Endothelial cell of umbilical vein (primary cell): ENCODE results near the gene GTF2E1. TPM values are rescaled to one million over a fixed set of nuclear protein-coding genes. Genes with fewer than 3 reads are reported as not detected.

Experiments used
- BruUV-seq: library from RNA; stranded (reverse); fragments of 400-500 nt; replicated peaks from 2 replicates; lab custom pipeline; 2021; lab: Mats Ljungman, UMichigan
- CTCF ChIA-PET: fragments of 300-600, 350-600 bp; sonication (Branson Sonifier 250); formaldehyde crosslinking; loops from one replicate; lab custom pipeline; 2021; ENCODE audit warnings: antibody characterized with exemption, inconsistent platforms; lab: Charles Lee
- POLR2A ChIA-PET: fragments of 300-600, 350-600 bp; sonication (Branson Sonifier 250); formaldehyde crosslinking; loops from one replicate; lab custom pipeline; 2021; ENCODE audit warnings: antibody characterized with exemption, inconsistent platforms; lab: Charles Lee
- DNase-seq: peaks from one replicate; pipeline ENCODE4 v3.0.0-alpha.2; 2011; ENCODE audit warnings: low read depth, low spot score
- FAIRE-seq: peaks from 2 replicates; lab custom pipeline; 2011; peaks lifted over from hg19 to GRCh38; lab: Jason Lieb, UNC
- H2AFZ ChIP-seq: 2 replicates; pipeline ENCODE4 v1.6.0; 2012; ENCODE audit warnings: low read depth, low read length, control low read depth, inconsistent platforms
- H3K27ac ChIP-seq: 2 replicates; pipeline ENCODE4 v1.5.1; 2011; ENCODE audit warnings: low read depth, mild to moderate bottlenecking, control low read depth, low read length, moderate library complexity; ENCODE audit not compliant: insufficient read depth
- H3K27me3 ChIP-seq, 2 experiments: 2 replicates each; pipeline versions ENCODE4 v1.6.0 to v1.6.1; 2011; ENCODE audit warnings: low read length in 2 of 2, mixed read lengths in 1 of 2; ENCODE audit not compliant: control insufficient read depth in 2 of 2, insufficient read depth in 2 of 2
- H3K36me3 ChIP-seq, 2 experiments: 2 replicates in 1 of 2; 3 replicates in 1 of 2; pipeline ENCODE4 v1.5.1; 2011; ENCODE audit warnings: low read length in 2 of 2, mild to moderate bottlenecking in 1 of 2, moderate library complexity in 1 of 2; ENCODE audit not compliant: control insufficient read depth in 2 of 2, insufficient read depth in 2 of 2; ENCODE audit errors: extremely low read depth in 1 of 2
- H3K4me1 ChIP-seq: 3 replicates; pipeline ENCODE4 v1.5.1; 2011; ENCODE audit warnings: mild to moderate bottlenecking, low read length; ENCODE audit not compliant: control insufficient read depth, insufficient read depth; ENCODE audit errors: extremely low read depth
- H3K4me2 ChIP-seq: 2 replicates; pipeline ENCODE4 v1.6.1; 2011; ENCODE audit warnings: low read length, control low read depth, mixed read lengths; ENCODE audit not compliant: insufficient read depth
- H3K4me3 ChIP-seq, 3 experiments: fragments of 200-600 bp in 1 of 3; sonication (generic), shearing (Covaris generic) in 1 of 3; replicated peaks in 1 of 3; 2 replicates each; pipeline ENCODE4 v1.5.1; 2011 to 2016; ENCODE audit warnings: control low read depth in 3 of 3, low read length in 3 of 3, mild to moderate bottlenecking in 2 of 3, inconsistent platforms in 1 of 3, low read depth in 1 of 3, moderate library complexity in 1 of 3; ENCODE audit not compliant: insufficient read depth in 1 of 3
- H3K79me2 ChIP-seq: 2 replicates; pipeline ENCODE4 v1.6.0; 2012; ENCODE audit warnings: low read length, inconsistent platforms; ENCODE audit not compliant: control insufficient read depth, insufficient read depth
- H3K9ac ChIP-seq: replicated peaks from 2 replicates; pipeline ENCODE3; 2011; ENCODE audit warnings: low read length, control low read depth; ENCODE audit not compliant: insufficient read depth; ENCODE audit errors: extremely low read depth
- H3K9me1 ChIP-seq: replicated peaks from 3 replicates; pipeline ENCODE4 v1.6.0; 2011; ENCODE audit warnings: mild to moderate bottlenecking, low read length; ENCODE audit not compliant: control insufficient read depth, insufficient read depth; ENCODE audit errors: extremely low read depth
- H3K9me3 ChIP-seq: replicated peaks from 2 replicates; pipeline ENCODE4 v1.5.1; 2012; ENCODE audit warnings: low read length, inconsistent platforms; ENCODE audit not compliant: control insufficient read depth, insufficient read depth
- H4K20me1 ChIP-seq: replicated peaks from 2 replicates; pipeline ENCODE3; 2011; ENCODE audit warnings: mild to moderate bottlenecking, low read length; ENCODE audit not compliant: control insufficient read depth, insufficient read depth; ENCODE audit errors: extremely low read depth
- EZH2 ChIP-seq: IDR thresholded peaks from 2 replicates; pipeline ENCODE4 v1.6.1; 2012; ENCODE audit warnings: borderline replicate concordance, low read depth, mild to moderate bottlenecking, moderate library complexity, low read length, inconsistent platforms; ENCODE audit not compliant: severe bottlenecking
- FOS ChIP-seq: IDR thresholded peaks from 2 replicates; pipeline ENCODE4 v1.6.1; 2011; ENCODE audit warnings: mild to moderate bottlenecking, low read length, moderate library complexity, borderline replicate concordance; ENCODE audit not compliant: insufficient read depth
- GATA2 ChIP-seq: IDR thresholded peaks from 2 replicates; pipeline ENCODE4 v1.7.0; 2011; ENCODE audit warnings: low read depth, mild to moderate bottlenecking, moderate library complexity, mixed read lengths, low read length; ENCODE audit not compliant: insufficient read length, insufficient read depth
- JUN ChIP-seq: IDR thresholded peaks from 2 replicates; pipeline ENCODE4 v1.6.1; 2011; ENCODE audit warnings: borderline replicate concordance, low read depth; ENCODE audit not compliant: insufficient read length, insufficient read depth
- MAX ChIP-seq: IDR thresholded peaks from 2 replicates; pipeline ENCODE4 v1.6.1; 2011; ENCODE audit not compliant: insufficient read depth, insufficient read length
- MYC ChIP-seq: IDR thresholded peaks from one replicate; pipeline ENCODE4 v1.6.1; 2011; ENCODE audit warnings: mild to moderate bottlenecking, low read depth, low read length
- POLR2A ChIP-seq: IDR thresholded peaks from 2 replicates; pipeline ENCODE4 v1.6.1; 2012; ENCODE audit warnings: low read depth, mild to moderate bottlenecking, control low read depth, low read length
- POLR2AphosphoS5 ChIP-seq: IDR thresholded peaks from 2 replicates; pipeline ENCODE4 v1.6.1; 2012; ENCODE audit warnings: low read depth, mild to moderate bottlenecking, control low read depth, low read length, moderate library complexity; ENCODE audit not compliant: insufficient read depth
- dilution Hi-C: fragments of 300-500 bp; cut with MboI; formaldehyde crosslinking; loops from one replicate; pipeline ENCODE4 v1.15.0; 2019; ENCODE audit warnings: low sequenced_read_pairs; ENCODE audit not compliant: extremely low pct_ligation_motif_present
- intact Hi-C: fragments of 100-400 bp; cut with micrococcal nuclease; formaldehyde crosslinking; loops from one replicate; pipeline ENCODE4 v1.10.0; 2022
- polyA plus RNA-seq, 4 experiments: library from polyadenylated mRNA; depleted of rRNA in 3 of 4; stranded (reverse) in 3 of 4; unstranded in 1 of 4; fragments of >200 nt; gene quantifications; 2 replicates each; pipeline versions ENCODE4 v1.2.1 to v1.2.3, GENCODE V29; 2011 to 2012; ENCODE audit warnings: missing spikeins in 1 of 4
- total RNA-seq: library from RNA; stranded (reverse); gene quantifications from 2 replicates; pipeline ENCODE4 v1.2.3, GENCODE V29; 2021
- TF ChIP-seq, protein P1 (sequence below), 2 donors: IDR thresholded peaks; 1 replicate in 1 of 2; 2 replicates in 1 of 2; pipeline ENCODE4 v1.5.1; 2011; ENCODE audit warnings: low read length in 2 of 2, mild to moderate bottlenecking in 2 of 2, moderate library complexity in 2 of 2, control low read depth in 1 of 2, inconsistent platforms in 1 of 2, low read depth in 1 of 2; ENCODE audit not compliant: insufficient read depth in 1 of 2; ENCODE audit errors: extremely low read depth in 1 of 2

The GTF2E1 gene
- total and polyA plus RNA-seq, 2 donors (not counting 3 experiments of a cell fraction or from before 2014, with no cell fraction given), result 10.6 to 27.7 TPM

- Histone ChIP-seq H3K27ac (no peak overlapping the region), H3K79me2 (no peaks in the 10 kb centered on the region), H3K36me3 (no peaks in the 10 kb centered on the region), H3K9me1 (no peaks in the 10 kb centered on the region), H3K9me3 (no peaks in the 10 kb centered on the region), H3K4me2 (no peak overlapping the region), H4K20me1 (no peaks in the 10 kb centered on the region), H3K4me1 (no peaks in the 10 kb centered on the region), H3K4me3 (no peak overlapping the region), H3K27me3 (peaks cover 0 to 3% of the 10 kb centered on the region in 2 experiments), H2AFZ (no peak overlapping the region), H3K9ac (no peak overlapping the region)
- ChIA-PET CTCF (interaction anchor here (1.2 kb wide), 1 partner anchor 240 kb away, joined by 3 read pairs; no protein-coding TSS in a partner anchor), POLR2A (no interaction called here)
- intact Hi-C loops (no loop called here), dilution Hi-C loops (no loop called here)
- FAIRE-seq, result no peak
- TF ChIP-seq POLR2AphosphoS5, result no peak
- no peak for TF ChIP-seq POLR2A
- TF ChIP-seq GATA2, result no peak
- BruUV-seq, result no TSS peak
- no peak for DNase-seq
Observed at GRCh38 chr3:120800625-120801024, 58.1 kb downstream of the GTF2E1 start.

DNA sequence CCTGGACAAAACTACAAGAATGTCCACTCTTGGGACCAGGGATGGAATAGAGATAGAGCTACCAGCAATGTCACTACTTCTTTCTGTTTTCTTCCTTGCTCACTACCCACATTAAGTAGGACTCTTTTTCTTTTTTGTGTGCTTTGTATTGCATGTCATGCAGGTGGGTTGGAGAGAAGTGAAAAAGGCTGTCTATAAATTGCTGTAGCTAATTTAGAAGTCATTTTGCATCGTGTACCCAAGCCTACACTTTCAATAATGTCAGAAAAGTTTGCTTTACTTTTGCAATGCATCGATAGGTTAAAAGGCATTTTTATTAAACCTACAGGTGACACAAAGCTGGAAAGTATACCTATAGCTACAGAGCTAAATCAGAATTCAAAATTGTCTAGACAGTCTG is 58.9 kb downstream of the GTF2E1 start:
- Histone ChIP-seq H4K20me1 (no peaks in the 10 kb centered on the region), H3K79me2 (no peaks in the 10 kb centered on the region), H2AFZ (no peak overlapping the region), H3K36me3 (no peaks in the 10 kb centered on the region), H3K4me1 (no peaks in the 10 kb centered on the region), H3K9ac (no peak overlapping the region), H3K27me3 (peaks cover 0 to 3% of the 10 kb centered on the region in 2 experiments), H3K27ac (no peak overlapping the region), H3K4me2 (no peak overlapping the region), H3K4me3 (no peak overlapping the region), H3K9me3 (no peaks in the 10 kb centered on the region), H3K9me1 (no peaks in the 10 kb centered on the region)
- DNase-seq (no peak), FAIRE-seq (no peak)
- dilution Hi-C loops, result no loop called here
- ChIA-PET CTCF (interaction anchor here (1.2 kb wide), 1 partner anchor 241 kb away, joined by 3 read pairs; no protein-coding TSS in a partner anchor), POLR2A (no interaction called here)
- no TSS peak for BruUV-seq
- intact Hi-C loops, result no loop called here
- TF ChIP-seq POLR2A, result no peak
- no peak for TF ChIP-seq MAX
- TF ChIP-seq MYC, result no peak
- TF ChIP-seq, protein P1, sequence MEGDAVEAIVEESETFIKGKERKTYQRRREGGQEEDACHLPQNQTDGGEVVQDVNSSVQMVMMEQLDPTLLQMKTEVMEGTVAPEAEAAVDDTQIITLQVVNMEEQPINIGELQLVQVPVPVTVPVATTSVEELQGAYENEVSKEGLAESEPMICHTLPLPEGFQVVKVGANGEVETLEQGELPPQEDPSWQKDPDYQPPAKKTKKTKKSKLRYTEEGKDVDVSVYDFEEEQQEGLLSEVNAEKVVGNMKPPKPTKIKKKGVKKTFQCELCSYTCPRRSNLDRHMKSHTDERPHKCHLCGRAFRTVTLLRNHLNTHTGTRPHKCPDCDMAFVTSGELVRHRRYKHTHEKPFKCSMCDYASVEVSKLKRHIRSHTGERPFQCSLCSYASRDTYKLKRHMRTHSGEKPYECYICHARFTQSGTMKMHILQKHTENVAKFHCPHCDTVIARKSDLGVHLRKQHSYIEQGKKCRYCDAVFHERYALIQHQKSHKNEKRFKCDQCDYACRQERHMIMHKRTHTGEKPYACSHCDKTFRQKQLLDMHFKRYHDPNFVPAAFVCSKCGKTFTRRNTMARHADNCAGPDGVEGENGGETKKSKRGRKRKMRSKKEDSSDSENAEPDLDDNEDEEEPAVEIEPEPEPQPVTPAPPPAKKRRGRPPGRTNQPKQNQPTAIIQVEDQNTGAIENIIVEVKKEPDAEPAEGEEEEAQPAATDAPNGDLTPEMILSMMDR (IDR thresholded peaks at IDR 0.05; ENCODE audit: extremely low read depth in 1 of 2, insufficient read depth in 1 of 2, low read depth in 1 of 2, low read length in 2 of 2), result no peak
- no peak for TF ChIP-seq POLR2AphosphoS5
- no peak for TF ChIP-seq FOS
- TF ChIP-seq EZH2, result no peak
- no peak for TF ChIP-seq JUN
- no peak for TF ChIP-seq GATA2
